ENCODE measurements around the gene SPOCK1.

SPOCK1 gene

GRCh38 chr5:137296213-137296781, 202.8 kb downstream of the SPOCK1 start:
- DNase-seq (ENCODE audit: low spot score): peak; percentile 63

GRCh38 chr5:137294604-137295003, 204.5 kb downstream of the SPOCK1 start:
- DNase-seq (ENCODE audit: low spot score): no peak

- DNase-seq (ENCODE audit: low spot score): no peak
Measured at GRCh38 chr5:137292461-137293027, 206.6 kb downstream of the SPOCK1 start.

GRCh38 chr5:137291436-137291835, 207.7 kb downstream of the SPOCK1 start:
- no peak for DNase-seq (ENCODE audit: low spot score)

GRCh38 chr5:137291031-137291430, 208.1 kb downstream of the SPOCK1 start:
- DNase-seq (ENCODE audit: low spot score): no peak

GRCh38 chr5:137290373-137290772, 208.8 kb downstream of the SPOCK1 start:
- no peak for DNase-seq (ENCODE audit: low spot score)

- no peak for DNase-seq (ENCODE audit: low spot score)
Measured at GRCh38 chr5:137289856-137290255, 209.3 kb downstream of the SPOCK1 start.

GRCh38 chr5:137287569-137287968, 211.6 kb downstream of the SPOCK1 start:
- no peak for DNase-seq (ENCODE audit: low spot score)

- no peak for DNase-seq (ENCODE audit: low spot score)
Measured at GRCh38 chr5:137286025-137286610, 213.0 kb downstream of the SPOCK1 start.

- DNase-seq (ENCODE audit: low spot score): no peak
Measured at GRCh38 chr5:137283801-137284200, 215.3 kb downstream of the SPOCK1 start.

GRCh38 chr5:137282216-137282615, 216.9 kb downstream of the SPOCK1 start:
- DNase-seq (ENCODE audit: low spot score): no peak

- no peak for DNase-seq (ENCODE audit: low spot score)
Measured at GRCh38 chr5:137281201-137281600, 217.9 kb downstream of the SPOCK1 start.

GRCh38 chr5:137280656-137281055, 218.5 kb downstream of the SPOCK1 start:
- DNase-seq (ENCODE audit: low spot score): no peak

GRCh38 chr5:137279521-137280231, 219.4 kb downstream of the SPOCK1 start:
- DNase-seq (ENCODE audit: low spot score): no peak

- no peak for DNase-seq (ENCODE audit: low spot score)
Measured at GRCh38 chr5:137278476-137278875, 220.7 kb downstream of the SPOCK1 start.

GRCh38 chr5:137275083-137275482, 224.0 kb downstream of the SPOCK1 start:
- no peak for DNase-seq (ENCODE audit: low spot score)

- no peak for DNase-seq (ENCODE audit: low spot score)
Measured at GRCh38 chr5:137273511-137273910, 225.6 kb downstream of the SPOCK1 start.

- DNase-seq (ENCODE audit: low spot score): no peak
Measured at GRCh38 chr5:137272831-137273230, 226.3 kb downstream of the SPOCK1 start.

- no peak for DNase-seq (ENCODE audit: low spot score)
Measured at GRCh38 chr5:137269946-137270345, 229.2 kb downstream of the SPOCK1 start.

GRCh38 chr5:137269274-137269673, 229.9 kb downstream of the SPOCK1 start:
- no peak for DNase-seq (ENCODE audit: low spot score)

GRCh38 chr5:137268646-137269045, 230.5 kb downstream of the SPOCK1 start:
- DNase-seq (ENCODE audit: low spot score): no peak

- no peak for DNase-seq (ENCODE audit: low spot score)
Measured at GRCh38 chr5:137266186-137266585, 232.9 kb downstream of the SPOCK1 start.

GRCh38 chr5:137265457-137265856, 233.7 kb downstream of the SPOCK1 start:
- DNase-seq (ENCODE audit: low spot score): no peak
